DOHH2 (cell line): ENCODE results near the gene FBP1.

Source experiments
- H3F3A ChIP-seq: fragments of 200-600 bp; sonication (generic), shearing (Covaris generic); 2 replicates; pipeline ENCODE4 v1.6.0; 2016; ENCODE audit warnings: antibody characterized with exemption, mild to moderate bottlenecking; ENCODE audit not compliant: control insufficient read depth, insufficient read depth
- H3K27ac ChIP-seq: fragments of 200-600 bp; sonication (generic); 2 replicates; pipeline ENCODE4 v1.5.1; 2014; ENCODE audit warnings: low read depth, mild to moderate bottlenecking, low read length, moderate library complexity
- H3K27me3 ChIP-seq: fragments of 200-600 bp; sonication (generic); 2 replicates; pipeline ENCODE4 v1.6.1; 2014; ENCODE audit warnings: mild to moderate bottlenecking, low read length, mixed read lengths; ENCODE audit not compliant: control insufficient read depth
- H3K36me3 ChIP-seq: fragments of 200-600 bp; sonication (generic); 2 replicates; pipeline ENCODE4 v1.6.1; 2014; ENCODE audit warnings: mild to moderate bottlenecking, low read length, moderate library complexity, mixed read lengths; ENCODE audit not compliant: control insufficient read depth
- H3K4me1 ChIP-seq: fragments of 200-600 bp; sonication (generic); 2 replicates; pipeline ENCODE4 v1.6.1; 2014; ENCODE audit warnings: mild to moderate bottlenecking, low read length, mixed read lengths; ENCODE audit not compliant: control insufficient read depth
- H3K4me2 ChIP-seq: fragments of 200-600 bp; sonication (generic); 2 replicates; pipeline ENCODE4 v1.6.0; 2014; ENCODE audit warnings: mild to moderate bottlenecking, low read length, moderate library complexity
- H3K4me3 ChIP-seq: fragments of 200-600 bp; sonication (generic); 2 replicates; pipeline ENCODE4 v1.5.1; 2014; ENCODE audit warnings: mild to moderate bottlenecking, low read length, mixed read lengths
- H3K79me2 ChIP-seq: fragments of 200-600 bp; sonication (generic); 2 replicates; pipeline ENCODE4 v1.6.1; 2014; ENCODE audit warnings: mild to moderate bottlenecking, low read length, mixed read lengths; ENCODE audit not compliant: control insufficient read depth
- H3K9me2 ChIP-seq: fragments of 200-600 bp; sonication (generic); replicated peaks from 2 replicates; pipeline ENCODE4 v1.6.1; 2014; ENCODE audit warnings: mild to moderate bottlenecking, low read length, mixed read lengths; ENCODE audit not compliant: control insufficient read depth
- H3K9me3 ChIP-seq: fragments of 200-600 bp; sonication (generic); 2 replicates; pipeline ENCODE4 v1.6.1; 2014; ENCODE audit warnings: antibody characterized with exemption, low read length, mixed read lengths; ENCODE audit not compliant: control insufficient read depth, insufficient read depth
- H4K20me1 ChIP-seq: fragments of 200-600 bp; sonication (generic); 2 replicates; pipeline ENCODE4 v1.6.0; 2014; ENCODE audit warnings: low read depth, mild to moderate bottlenecking, antibody characterized with exemption, low read length, moderate library complexity; ENCODE audit not compliant: control insufficient read depth, insufficient read depth
- EZH2phosphoT487 ChIP-seq: fragments of 200-600 bp; sonication (generic); IDR thresholded peaks from 2 replicates; pipeline ENCODE4 v1.6.1; 2017; ENCODE audit warnings: borderline replicate concordance, mild to moderate bottlenecking, antibody characterized with exemption, low read length, moderate library complexity, mixed read lengths
- TF ChIP-seq, protein P1 (sequence below): fragments of 200-600 bp; sonication (generic); IDR thresholded peaks from one replicate; pipeline ENCODE4 v1.5.1; 2014; ENCODE audit warnings: antibody characterized with exemption, mild to moderate bottlenecking, low read depth, low read length; ENCODE audit not compliant: poor library complexity, severe bottlenecking

FBP1 gene

DNA sequence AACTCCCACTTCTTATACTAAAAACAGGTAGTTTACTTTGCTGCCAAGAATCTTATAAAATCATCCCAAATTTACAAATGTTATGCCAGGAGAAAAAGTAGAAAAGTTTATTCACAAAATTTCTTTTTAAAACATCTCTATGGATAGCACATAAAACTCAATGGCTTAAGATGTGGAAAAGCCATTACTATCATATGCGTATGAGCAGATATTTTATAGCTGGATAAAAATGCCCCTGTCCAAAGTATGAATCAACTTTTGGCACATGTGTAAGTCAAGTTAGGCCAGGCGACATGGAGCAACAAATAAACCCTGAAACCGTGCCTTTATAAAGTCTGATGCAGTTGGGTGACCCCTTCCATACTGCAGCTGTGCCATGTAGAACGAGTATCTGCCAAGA, 38.6 kb upstream of the FBP1 start:
- H3K27me3 ChIP-seq: peaks cover 12% of the 10 kb centered on the region
- no peaks in the 10 kb centered on the region for H3K4me1 ChIP-seq

DNA sequence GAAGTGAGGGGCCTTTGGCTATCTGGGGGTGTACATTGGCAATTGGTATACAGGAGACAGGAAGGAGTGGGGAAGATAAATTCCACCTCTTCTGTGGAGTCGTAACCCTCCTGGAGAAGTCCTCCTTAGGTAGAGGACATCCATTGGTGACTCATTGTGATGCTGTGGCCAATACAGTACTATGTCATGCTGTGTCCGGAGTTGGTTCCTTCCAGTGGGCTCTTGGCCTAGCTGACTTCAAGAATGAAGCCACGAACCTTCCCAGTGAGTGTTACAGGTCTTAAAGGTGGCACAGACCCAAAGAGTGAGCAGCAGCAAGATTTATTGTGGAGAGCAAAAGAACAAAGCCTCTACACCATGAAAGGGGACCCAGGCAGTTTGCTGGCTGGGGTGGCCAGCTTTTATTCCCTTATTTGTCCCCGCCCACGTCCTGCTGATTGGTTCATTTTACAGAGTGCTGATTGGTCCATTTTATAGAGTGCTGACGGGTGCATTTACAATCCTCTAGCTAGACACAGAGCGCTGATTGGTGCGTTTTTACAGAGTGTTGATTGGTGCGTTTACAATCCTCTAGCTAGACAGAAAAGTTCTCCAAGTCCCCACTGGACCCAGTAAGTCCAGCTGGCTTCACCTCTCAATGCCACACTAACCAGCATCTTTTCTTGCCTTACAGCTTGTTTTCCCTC, 37.3 kb upstream of the FBP1 start:
- Histone ChIP-seq H3K27me3 (peaks cover 12% of the 10 kb centered on the region), H3K4me3 (no peak overlapping the region), H3K27ac (no peak overlapping the region), H3K4me1 (no peaks in the 10 kb centered on the region), H3K36me3 (no peaks in the 10 kb centered on the region), H3K9me3 (no peaks in the 10 kb centered on the region), H3K79me2 (no peaks in the 10 kb centered on the region), H3F3A (no peaks in the 10 kb centered on the region), H3K4me2 (no peak overlapping the region), H3K9me2 (no peaks in the 10 kb centered on the region), H4K20me1 (no peaks in the 10 kb centered on the region)
- no peak for TF ChIP-seq EZH2phosphoT487
- TF ChIP-seq, protein P1, sequence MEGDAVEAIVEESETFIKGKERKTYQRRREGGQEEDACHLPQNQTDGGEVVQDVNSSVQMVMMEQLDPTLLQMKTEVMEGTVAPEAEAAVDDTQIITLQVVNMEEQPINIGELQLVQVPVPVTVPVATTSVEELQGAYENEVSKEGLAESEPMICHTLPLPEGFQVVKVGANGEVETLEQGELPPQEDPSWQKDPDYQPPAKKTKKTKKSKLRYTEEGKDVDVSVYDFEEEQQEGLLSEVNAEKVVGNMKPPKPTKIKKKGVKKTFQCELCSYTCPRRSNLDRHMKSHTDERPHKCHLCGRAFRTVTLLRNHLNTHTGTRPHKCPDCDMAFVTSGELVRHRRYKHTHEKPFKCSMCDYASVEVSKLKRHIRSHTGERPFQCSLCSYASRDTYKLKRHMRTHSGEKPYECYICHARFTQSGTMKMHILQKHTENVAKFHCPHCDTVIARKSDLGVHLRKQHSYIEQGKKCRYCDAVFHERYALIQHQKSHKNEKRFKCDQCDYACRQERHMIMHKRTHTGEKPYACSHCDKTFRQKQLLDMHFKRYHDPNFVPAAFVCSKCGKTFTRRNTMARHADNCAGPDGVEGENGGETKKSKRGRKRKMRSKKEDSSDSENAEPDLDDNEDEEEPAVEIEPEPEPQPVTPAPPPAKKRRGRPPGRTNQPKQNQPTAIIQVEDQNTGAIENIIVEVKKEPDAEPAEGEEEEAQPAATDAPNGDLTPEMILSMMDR: no peak

More for the DNA sequence above, 38.6 kb upstream of the FBP1 start:
- Histone ChIP-seq H3K9me3 (no peaks in the 10 kb centered on the region), H3K4me2 (no peak overlapping the region), H3K79me2 (no peaks in the 10 kb centered on the region), H3K27ac (no peak overlapping the region), H3K9me2 (no peaks in the 10 kb centered on the region), H3K36me3 (no peaks in the 10 kb centered on the region), H3K4me3 (no peak overlapping the region), H4K20me1 (no peaks in the 10 kb centered on the region), H3F3A (no peaks in the 10 kb centered on the region)
- TF ChIP-seq, protein P1: no peak
- no peak for TF ChIP-seq EZH2phosphoT487

DNA sequence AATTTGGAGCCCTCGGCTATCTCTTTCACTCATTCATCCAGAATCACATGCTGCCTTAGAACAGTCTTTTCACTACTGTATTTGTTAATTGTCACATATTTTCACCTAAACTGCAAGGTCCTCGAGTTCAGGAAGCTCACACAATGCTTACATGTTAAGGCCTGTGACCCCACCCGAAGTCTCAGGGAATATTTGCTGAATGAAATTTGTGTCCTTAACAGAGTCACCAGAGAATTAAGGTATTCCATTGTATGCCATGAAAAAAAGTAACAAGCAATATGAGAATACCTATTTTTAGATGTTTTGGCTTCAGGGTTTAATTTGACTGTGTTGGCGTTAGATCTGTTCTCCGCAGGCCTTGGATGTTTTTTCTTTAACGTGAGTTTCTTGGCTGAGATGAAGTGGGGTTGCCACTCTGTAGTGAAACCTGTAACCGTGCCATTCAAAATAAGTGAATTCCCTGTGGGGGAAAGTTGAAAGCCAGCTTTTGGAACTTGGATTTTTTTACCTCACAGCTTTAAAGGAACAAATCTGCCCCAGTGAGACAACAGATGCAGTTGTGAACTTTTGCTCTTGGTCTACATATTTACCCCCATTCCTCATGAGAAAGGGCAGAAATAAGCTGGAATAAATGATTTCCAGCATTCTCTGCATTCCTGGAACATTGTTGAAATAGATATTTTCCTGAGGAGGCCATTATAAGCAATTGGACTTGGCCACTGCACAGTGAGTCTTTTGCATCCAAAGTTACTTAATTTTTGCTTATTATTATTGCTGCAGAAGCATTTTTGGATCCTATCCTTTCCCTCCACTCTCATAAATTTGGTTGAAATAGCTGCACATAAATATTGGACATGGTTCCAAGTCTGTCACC, 35.9 kb upstream of the FBP1 start:
- peaks cover 5% of the 10 kb centered on the region; the same call in 1 of the 2 replicates for H3K27me3 ChIP-seq
- TF ChIP-seq, protein P1: no peak
- TF ChIP-seq EZH2phosphoT487: no peak
- H3K79me2 ChIP-seq: no peaks in the 10 kb centered on the region
- no peaks in the 10 kb centered on the region for H3F3A ChIP-seq
- H3K27ac ChIP-seq: no peak overlapping the region
- no peaks in the 10 kb centered on the region for H4K20me1 ChIP-seq
- no peaks in the 10 kb centered on the region for H3K9me3 ChIP-seq
- no peaks in the 10 kb centered on the region for H3K9me2 ChIP-seq
- H3K4me2 ChIP-seq: no peak overlapping the region
- no peaks in the 10 kb centered on the region for H3K36me3 ChIP-seq
- no peak overlapping the region for H3K4me3 ChIP-seq
- no peaks in the 10 kb centered on the region for H3K4me1 ChIP-seq
